Heart right ventricle (tissue), 16 donors: ENCODE results near the gene SLC17A8. TPM values are rescaled to one million over a fixed set of nuclear protein-coding genes. Genes with fewer than 3 reads are reported as not detected.

Source experiments
- ATAC-seq, 8 donors: fragments of 200-7000 bp; cut with Tn5 transposase; one replicate each; pipeline ENCODE4 v1.9.1; 2020; ENCODE audit warnings: mild to moderate bottlenecking in 8 of 8, moderate library complexity in 8 of 8, moderate number of reproducible peaks in 1 of 8
- DNase-seq, 2 donors: peaks; one replicate each; pipeline ENCODE4 v3.0.0-alpha.2; 2020
- H3K27ac ChIP-seq, 10 donors: fragments of 200-600 bp; sonication (generic) in 2 of 10; one replicate each; pipeline versions ENCODE4 v1.5.0 to v1.8.0; 2020 to 2022; ENCODE audit warnings: mild to moderate bottlenecking in 3 of 10
- H3K27me3 ChIP-seq, 7 donors: fragments of 200-600 bp; one replicate each; pipeline ENCODE4 v1.8.0; 2021 to 2022; ENCODE audit warnings: mild to moderate bottlenecking in 2 of 7
- H3K36me3 ChIP-seq, 9 donors: fragments of 200-600 bp; sonication (generic) in 1 of 9; one replicate each; pipeline versions ENCODE4 v1.5.0 to v1.8.0; 2020 to 2022; ENCODE audit warnings: mild to moderate bottlenecking in 2 of 9
- H3K4me1 ChIP-seq, 9 donors: fragments of 200-600 bp; sonication (generic) in 1 of 9; one replicate each; pipeline versions ENCODE4 v1.5.0 to v1.8.0; 2020 to 2022; ENCODE audit warnings: mild to moderate bottlenecking in 4 of 9
- H3K4me3 ChIP-seq, 10 donors: fragments of 200-600 bp; sonication (generic) in 2 of 10; one replicate each; pipeline versions ENCODE4 v1.5.0 to v1.8.0; 2020 to 2022; ENCODE audit warnings: mild to moderate bottlenecking in 7 of 10, moderate library complexity in 2 of 10
- H3K9me3 ChIP-seq, 11 donors: fragments of 200-600 bp in 10 of 11; sonication (generic) in 2 of 11; one replicate each; pipeline versions ENCODE4 v1.5.0 to v1.8.0; 2013 to 2022; ENCODE audit warnings: mild to moderate bottlenecking in 2 of 11, control low read depth in 1 of 11, moderate library complexity in 1 of 11
- CTCF ChIP-seq, 9 donors: fragments of 200-600 bp; sonication (generic) in 2 of 9; IDR thresholded peaks; one replicate each; pipeline versions ENCODE4 v1.5.0 to v1.8.0; 2021 to 2022; ENCODE audit warnings: antibody characterized with exemption in 9 of 9, mild to moderate bottlenecking in 5 of 9, moderate library complexity in 1 of 9
- WGBS, 2 donors: extraction: QIAGEN DNeasy Blood & Tissue Kit; methylation state at CpG; one replicate each; pipeline ENCODE4 v1.1.7; 2013; ENCODE audit warnings: inconsistent platforms in 1 of 2; 5-methylcytosine and 5-hydroxymethylcytosine counted together
- intact Hi-C, 10 donors: fragments of 100-400 bp; cut with DNase I; formaldehyde crosslinking; loops; one replicate each; pipeline versions ENCODE4 v1.11.1 to v1.14.2; 2022
- polyA plus RNA-seq, 2 donors: library from polyadenylated mRNA; stranded (reverse); fragments of 200-250 nt; gene quantifications; one replicate each; pipeline ENCODE4 v1.2.3, GENCODE V29; 2013
- total RNA-seq, 10 donors: library from RNA; stranded (reverse); fragmentation: NEBNext Ultra II Directional in 3 of 10; extraction: Animal tissue kit (Norgen Biotek cat#: 25700) in 3 of 10; gene quantifications; one replicate each; pipeline versions ENCODE4 v1.2.1 to v1.2.4, GENCODE V29; 2021 to 2023
- donor health status: Arrhythmogenic right ventricular cardiomyopathy.
- donor health status: ischemic (EF 13 %, LVEDD 7.1; RV severe dilation, severe dysfunction).
- donor health status: healthy with polysubstance abuse.
- donor health status: DM: no; HTN: yes; CAD: no.
- donor health status: DM: no; HTN: no; CAD: no.
- donor health status: ischemic (EF 25% LVEDD 6.9; RV normal size, moderate dysfunction).
- donor health status: ischemic (EF 25% LVEDD 5.7; RV mildly dilated, moderate dysfunction).
- donor health status: healthy.
- donor health status: DM: yes; HTN: yes; CAD: no.
- donor health status: Ischemic cardiomyopathy.
- donor health status: ischemic (EF 35%, LVEDD 5.7; RV mildly dilated, moderate dysfunction).
- donor health status: nonischemic (EF 11% LVEDD 7.7; RV severe dilation, severe dysfunction).
- donor health status: DM: yes; HTN: yes; CAD: no.
- donor health status: PGD.
- donor health status: ischemic (EF 29% LVEDD 5.4; RV normal size, mild dysfunction).
- donor health status: nonischemic (EF 23%, LVEDD 6.1; RV moderate dilation, normal function).

The SLC17A8 gene
- total and polyA plus RNA-seq, 12 donors = 0.08 to 0.17 TPM; not detected in 10

DNA sequence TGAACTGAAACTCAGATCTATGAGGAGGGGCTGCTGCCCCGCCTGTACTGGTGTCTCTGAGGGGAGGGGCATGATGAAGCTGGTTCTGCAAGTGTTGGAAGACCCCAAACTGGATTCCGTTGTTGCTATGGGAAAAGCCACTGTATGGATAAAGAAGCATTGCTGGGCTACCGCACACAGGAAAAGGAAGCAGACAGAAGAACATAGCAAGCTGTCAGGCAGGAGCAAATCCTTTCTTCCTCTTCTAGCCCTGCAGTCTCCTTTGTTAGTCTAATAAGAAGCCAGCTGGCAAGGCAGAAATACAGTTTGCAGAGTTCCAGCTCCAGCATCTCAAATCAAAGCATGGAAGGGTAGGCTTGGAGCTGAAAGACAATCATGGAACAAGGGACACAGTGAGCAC lies 90.5 kb downstream of the SLC17A8 start:
- Histone ChIP-seq H3K9me3 (no peaks in the 10 kb centered on the region), H3K27me3 (peaks cover 0 to 12% (median 0%) of the 10 kb centered on the region in 7 donors), H3K4me1 (peaks cover 0 to 9% (median 0%) of the 10 kb centered on the region in 9 donors), H3K27ac (no peak overlapping the region), H3K4me3 (no peak overlapping the region), H3K36me3 (no peaks in the 10 kb centered on the region)
- WGBS, 2 donors = 17 to 30% methylated on average over 3 of the region's 3 CpGs
- TF ChIP-seq CTCF (IDR thresholded peaks at IDR 0.05) = no peak
- ATAC-seq (no peak), DNase-seq (no peak)
- intact Hi-C loops = no loop called here

DNA sequence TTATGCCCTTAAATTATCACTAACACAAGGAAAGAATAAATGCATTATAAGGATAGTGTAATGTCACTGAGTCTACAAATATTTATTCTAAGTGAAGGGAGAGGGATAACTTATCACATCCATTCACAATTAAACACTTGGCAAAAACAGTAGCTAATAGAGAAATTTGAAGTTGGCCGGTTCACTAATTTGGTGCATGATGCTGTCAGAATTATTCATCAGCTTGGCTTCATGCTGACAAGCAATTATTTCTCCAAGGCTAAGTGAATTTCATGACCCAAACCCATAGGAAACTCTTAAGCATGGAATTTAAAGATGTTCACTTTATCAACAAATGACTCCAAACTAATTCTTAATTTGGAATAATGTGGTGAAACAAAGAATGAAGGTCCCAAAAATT lies 91.8 kb downstream of the SLC17A8 start:
- ATAC-seq = no peak
- peaks cover 0 to 5% (median 0%) of the 10 kb centered on the region in 9 donors for H3K4me1 ChIP-seq
- 70 to 83% methylated on average over 1 of the region's 1 CpG for WGBS, 2 donors
- no peak for TF ChIP-seq CTCF (IDR thresholded peaks at IDR 0.05)
- intact Hi-C loops = no loop called here
- H3K27ac ChIP-seq = no peak overlapping the region
- no peak for DNase-seq
- no peaks in the 10 kb centered on the region for H3K36me3 ChIP-seq
- no peaks in the 10 kb centered on the region for H3K9me3 ChIP-seq
- no peak overlapping the region for H3K4me3 ChIP-seq
- peaks cover 0 to 12% (median 0%) of the 10 kb centered on the region in 7 donors for H3K27me3 ChIP-seq

DNA sequence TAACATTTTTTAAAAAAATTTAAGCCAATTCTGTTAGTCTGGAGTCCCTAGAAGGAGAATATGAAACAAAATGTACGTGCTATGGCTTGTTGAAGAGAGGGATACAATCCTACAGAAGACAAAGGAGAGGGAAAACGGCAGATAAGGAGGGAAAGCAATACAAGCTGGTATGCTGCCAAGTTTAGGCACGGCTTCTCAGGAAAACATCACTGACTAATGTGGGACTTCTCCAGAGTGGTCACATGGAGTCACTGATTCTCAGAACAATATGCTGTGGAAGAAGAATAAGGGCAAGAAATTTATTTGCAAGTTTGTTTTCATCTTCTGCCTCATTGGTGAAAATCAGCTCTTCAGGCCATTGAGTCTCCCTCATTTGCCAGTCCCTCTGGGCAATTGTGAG lies 93.9 kb downstream of the SLC17A8 start:
- DNase-seq (no peak), ATAC-seq (no peak)
- Histone ChIP-seq H3K27me3 (peaks cover 0 to 12% (median 0%) of the 10 kb centered on the region in 7 donors), H3K4me1 (peaks cover 0 to 5% (median 0%) of the 10 kb centered on the region in 9 donors), H3K36me3 (no peaks in the 10 kb centered on the region), H3K27ac (no peak overlapping the region), H3K4me3 (no peak overlapping the region), H3K9me3 (no peaks in the 10 kb centered on the region)
- no peak for TF ChIP-seq CTCF (IDR thresholded peaks at IDR 0.05)
- 22 to 30% methylated on average over 3 of the region's 3 CpGs for WGBS, 2 donors
- intact Hi-C loops = no loop called here

DNA sequence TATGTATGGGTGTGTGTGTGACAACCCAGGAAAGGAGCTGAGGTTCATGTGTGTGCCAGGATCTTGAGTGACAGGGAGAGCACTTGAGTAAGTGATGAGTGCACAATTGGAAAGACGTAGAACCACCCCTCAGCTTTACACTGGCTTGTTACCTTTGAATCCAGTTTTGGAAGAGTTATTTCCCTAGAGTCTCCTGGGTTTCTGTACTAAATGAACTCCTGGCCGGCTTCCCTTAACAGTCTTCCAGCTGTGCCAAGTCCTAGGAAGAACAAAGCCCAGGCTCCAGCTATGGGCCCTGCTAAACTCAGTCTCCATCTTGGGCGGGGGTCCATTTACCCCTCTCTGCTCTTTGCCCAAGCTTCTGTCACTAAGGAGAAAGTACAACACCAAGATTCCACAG lies 97.1 kb downstream of the SLC17A8 start:
- WGBS, 2 donors = 46 to 48% methylated on average over 3 of the region's 3 CpGs
- no peaks in the 10 kb centered on the region for H3K9me3 ChIP-seq
- peaks cover 0 to 5% (median 0%) of the 10 kb centered on the region in 9 donors for H3K4me1 ChIP-seq
- intact Hi-C loops = no loop called here
- TF ChIP-seq CTCF (IDR thresholded peaks at IDR 0.05) = no peak
- no peak overlapping the region for H3K27ac ChIP-seq
- H3K36me3 ChIP-seq = no peaks in the 10 kb centered on the region
- ATAC-seq (no peak), DNase-seq (no peak)
- H3K27me3 ChIP-seq = peaks cover 0 to 12% (median 0%) of the 10 kb centered on the region in 7 donors
- no peak overlapping the region for H3K4me3 ChIP-seq
